Glutamatergic neuron (in vitro differentiated cells): Measurements from ENCODE around the gene MALRD1. TPM values are rescaled to one million over a fixed set of nuclear protein-coding genes. Genes with fewer than 3 reads are reported as not detected.

ENCODE experiments used
- DNase-seq: peaks from one replicate; pipeline ENCODE4 v3.0.0; 2022
- H3K27ac Mint-ChIP-seq: one replicate; pipeline ENCODE4 v1.8.0; 2020; ENCODE audit warnings: mild to moderate bottlenecking, mixed read lengths, inconsistent platforms; ENCODE audit not compliant: unreplicated experiment
- H3K27me3 Mint-ChIP-seq: one replicate; pipeline ENCODE4 v1.8.0; 2020; ENCODE audit warnings: mild to moderate bottlenecking, moderate library complexity, mixed read lengths, inconsistent platforms; ENCODE audit not compliant: unreplicated experiment
- H3K36me3 Mint-ChIP-seq: one replicate; pipeline ENCODE4 v1.8.0; 2020; ENCODE audit warnings: mild to moderate bottlenecking, mixed read lengths, inconsistent platforms; ENCODE audit not compliant: unreplicated experiment
- H3K4me1 Mint-ChIP-seq: one replicate; pipeline ENCODE4 v1.8.0; 2020; ENCODE audit warnings: mild to moderate bottlenecking, low read depth, mixed read lengths, inconsistent platforms; ENCODE audit not compliant: unreplicated experiment
- H3K4me3 Mint-ChIP-seq: one replicate; pipeline ENCODE4 v1.8.0; 2020; ENCODE audit warnings: mild to moderate bottlenecking, mixed read lengths, inconsistent platforms; ENCODE audit not compliant: unreplicated experiment
- H3K9me3 Mint-ChIP-seq: one replicate; pipeline ENCODE4 v1.8.0; 2020; ENCODE audit warnings: mild to moderate bottlenecking, moderate library complexity, mixed read lengths, inconsistent platforms; ENCODE audit not compliant: unreplicated experiment
- CTCF ChIP-seq: fragments of 200-600 bp; sonication (generic); IDR thresholded peaks from one replicate; pipeline ENCODE4 v1.5.0; 2021; ENCODE audit not compliant: partially characterized antibody, unreplicated experiment
- total RNA-seq: library from RNA; stranded (reverse); fragmentation: NEBNext Ultra II Directional; extraction: Animal tissue kit (Norgen Biotek cat#: 25700); gene quantifications from one replicate; pipeline ENCODE4 v1.2.1, GENCODE V29; 2021; ENCODE audit not compliant: unreplicated experiment

The MALRD1 gene
- total RNA-seq, 1 donor from 2014 or later = 0.27 TPM

GRCh38 chr10:19702215-19702614 is 653.6 kb downstream of the MALRD1 start:
- DNase-seq = no peak
- TF ChIP-seq CTCF = no peak
- H3K27ac Mint-ChIP-seq = no peak overlapping the region

GRCh38 chr10:19704544-19704943 is 655.9 kb downstream of the MALRD1 start:
- DNase-seq = no peak
- no peaks in the 10 kb centered on the region for H3K9me3 Mint-ChIP-seq
- TF ChIP-seq CTCF = no peak
- H3K27me3 Mint-ChIP-seq = no peaks in the 10 kb centered on the region
- H3K4me1 Mint-ChIP-seq = no peaks in the 10 kb centered on the region
- H3K27ac Mint-ChIP-seq = no peak overlapping the region
- no peak overlapping the region for H3K4me3 Mint-ChIP-seq
- no peaks in the 10 kb centered on the region for H3K36me3 Mint-ChIP-seq

More at GRCh38 chr10:19702215-19702614, 653.6 kb downstream of the MALRD1 start:
- no peak overlapping the region for H3K4me3 Mint-ChIP-seq
- no peaks in the 10 kb centered on the region for H3K9me3 Mint-ChIP-seq
- H3K27me3 Mint-ChIP-seq = no peaks in the 10 kb centered on the region
- H3K4me1 Mint-ChIP-seq = no peaks in the 10 kb centered on the region
- H3K36me3 Mint-ChIP-seq = no peaks in the 10 kb centered on the region

GRCh38 chr10:19705250-19705649 is 656.6 kb downstream of the MALRD1 start:
- Mint-ChIP-seq H3K4me1 (no peaks in the 10 kb centered on the region), H3K9me3 (no peaks in the 10 kb centered on the region), H3K27ac (no peak overlapping the region), H3K27me3 (no peaks in the 10 kb centered on the region), H3K4me3 (no peak overlapping the region), H3K36me3 (no peaks in the 10 kb centered on the region)
- no peak for DNase-seq
- TF ChIP-seq CTCF = no peak

- Mint-ChIP-seq H3K4me1 (no peaks in the 10 kb centered on the region), H3K9me3 (peaks cover 4% of the 10 kb centered on the region), H3K4me3 (no peak overlapping the region), H3K27ac (no peak overlapping the region), H3K27me3 (no peaks in the 10 kb centered on the region), H3K36me3 (peaks cover 11% of the 10 kb centered on the region)
- TF ChIP-seq CTCF = no peak
- DNase-seq = no peak
Observed at GRCh38 chr10:19706904-19707303, 658.3 kb downstream of the MALRD1 start.

GRCh38 chr10:19707376-19707775 is 658.8 kb downstream of the MALRD1 start:
- no peak for DNase-seq
- Mint-ChIP-seq H3K4me3 (no peak overlapping the region), H3K9me3 (peaks cover 4% of the 10 kb centered on the region), H3K36me3 (peaks cover 13% of the 10 kb centered on the region), H3K27ac (no peak overlapping the region), H3K27me3 (no peaks in the 10 kb centered on the region), H3K4me1 (no peaks in the 10 kb centered on the region)
- no peak for TF ChIP-seq CTCF
